Activated CD8-positive, alpha-beta memory T cell treated with anti-CD3 and anti-CD28 coated beads, Interleukin-2, amount 10 ng/mL, durations not matched to agents 7 days and 5 days (primary cell): ENCODE data around the gene PLEKHH1. TPM values are rescaled to one million over a fixed set of nuclear protein-coding genes. Genes with fewer than 3 reads are reported as not detected.

Source experiments
- ATAC-seq: fragments of 150-1000 bp; cut with Tn5 transposase; one replicate; pipeline ENCODE4 v1.10.0; 2021; ENCODE audit warnings: moderate library complexity
- CTCF ChIA-PET: fragments of 350-600 bp; sonication (Branson Sonifier 250); formaldehyde crosslinking; loops from one replicate; lab custom pipeline; 2021; ENCODE audit warnings: antibody characterized with exemption; lab: Charles Lee
- DNase-seq: peaks from one replicate; pipeline ENCODE4 v3.0.0-alpha.2; 2020
- H3K27ac Mint-ChIP-seq: one replicate; pipeline ENCODE4 v1.8.0; 2021; ENCODE audit warnings: mild to moderate bottlenecking, mixed read lengths
- H3K27me3 Mint-ChIP-seq: one replicate; pipeline ENCODE4 v1.8.0; 2021; ENCODE audit warnings: mixed read lengths
- H3K36me3 Mint-ChIP-seq: one replicate; pipeline ENCODE4 v1.8.0; 2021; ENCODE audit warnings: mild to moderate bottlenecking, mixed read lengths
- H3K4me1 Mint-ChIP-seq: one replicate; pipeline ENCODE4 v1.8.0; 2021; ENCODE audit warnings: mixed read lengths
- H3K4me3 Mint-ChIP-seq: one replicate; pipeline ENCODE4 v1.8.0; 2021; ENCODE audit warnings: mild to moderate bottlenecking, moderate library complexity, mixed read lengths
- H3K9me3 Mint-ChIP-seq: one replicate; pipeline ENCODE4 v1.8.0; 2022; ENCODE audit warnings: low read depth, mixed read lengths
- total RNA-seq, 2 experiments: library from RNA; stranded (reverse); gene quantifications; one replicate each; pipeline ENCODE4 v1.2.3, GENCODE V29; 2021

Gene PLEKHH1
- total RNA-seq: under 1 TPM; 0.19 to 0.79 TPM

GRCh38 chr14:67532998-67533753 is at the start of gene PLEKHH1:
TSS of gene PLEKHH1 (plus strand) at chr14:67533290. CDS start at chr14:67541868, 8,578 bp downstream.
- Mint-ChIP-seq H3K4me3 (peak within 1 kb of the TSS; percentile 38), H3K9me3 (no peaks in the 10 kb centered on the region), H3K4me1 (no peaks in the 10 kb centered on the region), H3K27me3 (peaks cover 66% of the 10 kb centered on the region), H3K36me3 (no peaks in the 10 kb centered on the region), H3K27ac (no peak within 1 kb of the TSS)
- DNase-seq (peak; percentile 68), ATAC-seq (peak; percentile 90)
- CTCF ChIA-PET: interaction anchor here (1.0 to 2.6 kb wide), 9 partner anchors 8 to 171 kb away, joined by 3 to 11 read pairs (median 4); partner anchors contain the start of genes ARG2 and TMEM229B

GRCh38 chr14:67483579-67484285 is 49.4 kb upstream of the PLEKHH1 start:
- H3K36me3 Mint-ChIP-seq: peaks cover 9% of the 10 kb centered on the region
- ATAC-seq (no peak), DNase-seq (no peak)
- peaks cover 25% of the 10 kb centered on the region for H3K4me1 Mint-ChIP-seq
- H3K27ac Mint-ChIP-seq: no peak overlapping the region
- H3K27me3 Mint-ChIP-seq: no peaks in the 10 kb centered on the region
- CTCF ChIA-PET: no interaction called here
- no peaks in the 10 kb centered on the region for H3K9me3 Mint-ChIP-seq
- no peak overlapping the region for H3K4me3 Mint-ChIP-seq

- Mint-ChIP-seq H3K27me3 (peaks cover 4% of the 10 kb centered on the region), H3K27ac (no peak overlapping the region), H3K4me1 (peaks cover 37% of the 10 kb centered on the region), H3K36me3 (peaks cover 9% of the 10 kb centered on the region), H3K9me3 (no peaks in the 10 kb centered on the region), H3K4me3 (no peak overlapping the region)
- CTCF ChIA-PET: no interaction called here
- no peak for ATAC-seq
- DNase-seq: no peak
These were observed 47.5 kb upstream of the PLEKHH1 start for GRCh38 chr14:67485501-67486095.

- Mint-ChIP-seq H3K27ac (no peak overlapping the region), H3K4me3 (no peak overlapping the region), H3K36me3 (peaks cover 9% of the 10 kb centered on the region), H3K27me3 (peaks cover 12% of the 10 kb centered on the region), H3K4me1 (peaks cover 39% of the 10 kb centered on the region), H3K9me3 (no peaks in the 10 kb centered on the region)
- no peak for DNase-seq
- CTCF ChIA-PET: interaction anchor here (1.2 to 2.7 kb wide), 3 partner anchors 60 to 127 kb away, joined by 3 to 13 read pairs (median 9); partner anchors contain the start of gene ATP6V1D
- ATAC-seq: no peak
These were observed 46.2 kb upstream of the PLEKHH1 start for GRCh38 chr14:67486890-67487289.

- no peak for DNase-seq
- Mint-ChIP-seq H3K4me1 (peaks cover 39% of the 10 kb centered on the region), H3K27me3 (peaks cover 12% of the 10 kb centered on the region), H3K36me3 (peaks cover 9% of the 10 kb centered on the region), H3K27ac (no peak overlapping the region), H3K9me3 (no peaks in the 10 kb centered on the region), H3K4me3 (no peak overlapping the region)
- ATAC-seq: no peak
- CTCF ChIA-PET: interaction anchor here (1.1 to 2.7 kb wide), 4 partner anchors 61 to 128 kb away, joined by 3 to 13 read pairs (median 6); partner anchors contain the start of gene ATP6V1D
These were observed 45.8 kb upstream of the PLEKHH1 start for GRCh38 chr14:67487332-67487731.

GRCh38 chr14:67487937-67488893 is 44.9 kb upstream of the PLEKHH1 start, which contains the start of gene TMEM229B:
TSS of gene TMEM229B (minus strand) at chr14:67488721. CDS start at chr14:67473923, 14,798 bp downstream.
- Mint-ChIP-seq H3K4me1 (peaks cover 39% of the 10 kb centered on the region), H3K36me3 (peaks cover 16% of the 10 kb centered on the region), H3K4me3 (peak within 1 kb of the TSS; percentile 73), H3K9me3 (peaks cover 7% of the 10 kb centered on the region), H3K27me3 (peaks cover 12% of the 10 kb centered on the region), H3K27ac (peak within 1 kb of the TSS; percentile 89)
- ATAC-seq: peak; percentile 98
- CTCF ChIA-PET: interaction anchor here (0.9 to 2.7 kb wide), 10 partner anchors 8 to 216 kb away, joined by 3 to 13 read pairs (median 4); partner anchors contain the start of genes ATP6V1D and PLEKHH1
- DNase-seq: peak; percentile 95

GRCh38 chr14:67490196-67490595 is 42.9 kb upstream of the PLEKHH1 start:
- DNase-seq: no peak
- CTCF ChIA-PET: interaction anchor here (0.7 kb wide), 1 partner anchor 24 kb away, joined by 3 read pairs; no protein-coding TSS in a partner anchor
- H3K4me1 Mint-ChIP-seq: peaks cover 37% of the 10 kb centered on the region
- H3K27ac Mint-ChIP-seq: no peak overlapping the region
- H3K9me3 Mint-ChIP-seq: peaks cover 15% of the 10 kb centered on the region
- no peak for ATAC-seq
- H3K4me3 Mint-ChIP-seq: no peak overlapping the region
- H3K36me3 Mint-ChIP-seq: peaks cover 24% of the 10 kb centered on the region
- peaks cover 12% of the 10 kb centered on the region for H3K27me3 Mint-ChIP-seq

GRCh38 chr14:67491285-67491684 is 41.8 kb upstream of the PLEKHH1 start:
- Mint-ChIP-seq H3K36me3 (peaks cover 19% of the 10 kb centered on the region), H3K27me3 (peaks cover 12% of the 10 kb centered on the region), H3K9me3 (peaks cover 15% of the 10 kb centered on the region), H3K4me1 (peaks cover 32% of the 10 kb centered on the region), H3K4me3 (no peak overlapping the region), H3K27ac (no peak overlapping the region)
- CTCF ChIA-PET: no interaction called here
- ATAC-seq: no peak
- DNase-seq: no peak

- H3K4me3 Mint-ChIP-seq: no peak overlapping the region
- H3K9me3 Mint-ChIP-seq: peaks cover 15% of the 10 kb centered on the region
- H3K27ac Mint-ChIP-seq: no peak overlapping the region
- peaks cover 14% of the 10 kb centered on the region for H3K36me3 Mint-ChIP-seq
- peaks cover 12% of the 10 kb centered on the region for H3K27me3 Mint-ChIP-seq
- no peak for ATAC-seq
- CTCF ChIA-PET: no interaction called here
- peaks cover 28% of the 10 kb centered on the region for H3K4me1 Mint-ChIP-seq
- no peak for DNase-seq
These were observed 41.2 kb upstream of the PLEKHH1 start for GRCh38 chr14:67491741-67492507.

- ATAC-seq: no peak
- H3K4me3 Mint-ChIP-seq: no peak overlapping the region
- H3K9me3 Mint-ChIP-seq: peaks cover 15% of the 10 kb centered on the region
- peaks cover 28% of the 10 kb centered on the region for H3K4me1 Mint-ChIP-seq
- CTCF ChIA-PET: no interaction called here
- no peak for DNase-seq
- peaks cover 12% of the 10 kb centered on the region for H3K27me3 Mint-ChIP-seq
- H3K27ac Mint-ChIP-seq: no peak overlapping the region
- peaks cover 14% of the 10 kb centered on the region for H3K36me3 Mint-ChIP-seq
These were observed 40.6 kb upstream of the PLEKHH1 start for GRCh38 chr14:67492538-67492937.

- H3K27me3 Mint-ChIP-seq: peaks cover 12% of the 10 kb centered on the region
- no peak for ATAC-seq
- peaks cover 14% of the 10 kb centered on the region for H3K36me3 Mint-ChIP-seq
- H3K4me3 Mint-ChIP-seq: no peak overlapping the region
- DNase-seq: no peak
- peaks cover 15% of the 10 kb centered on the region for H3K9me3 Mint-ChIP-seq
- H3K4me1 Mint-ChIP-seq: peaks cover 28% of the 10 kb centered on the region
- CTCF ChIA-PET: no interaction called here
- H3K27ac Mint-ChIP-seq: no peak overlapping the region
These were observed 39.9 kb upstream of the PLEKHH1 start for GRCh38 chr14:67493092-67493717.
